ENCODE data around the gene MRC1. TPM values are rescaled to one million over a fixed set of nuclear protein-coding genes. Genes with fewer than 3 reads are reported as not detected.

Gene MRC1
- total and polyA plus RNA-seq, 4 donors: 14.0 to 161 (median 43.6) TPM

- no peak overlapping the region for H3K27ac ChIP-seq (ENCODE audit: low read depth in 1 of 2, low read length in 1 of 2)
- ATAC-seq (ENCODE audit: insufficient read depth, low FRiP score): no peak
- H3K4me1 ChIP-seq (ENCODE audit: control insufficient read depth in 5 of 5, insufficient read depth in 5 of 5, low read length in 5 of 5): peaks cover 0 to 19% (median 0%) of the 10 kb centered on the region in 5 donors
- WGBS, 2 donors: 85 to 92% methylated on average over 7 of the region's 7 CpGs
- H3K4me3 ChIP-seq: no peak overlapping the region
- no peaks in the 10 kb centered on the region for H3K36me3 ChIP-seq (ENCODE audit: control insufficient read depth in 4 of 4, insufficient read depth in 4 of 4, low read length in 4 of 4)
- no peak overlapping the region for H3K9ac ChIP-seq (ENCODE audit: insufficient read depth in 1 of 2, low read length in 2 of 2)
- no peaks in the 10 kb centered on the region for H3K27me3 ChIP-seq (ENCODE audit: control insufficient read depth in 3 of 3, insufficient read depth in 3 of 3, low read length in 2 of 3)
- TF ChIP-seq CTCF (IDR thresholded peaks at IDR 0.05; ENCODE audit: control extremely low read depth, extremely low read depth): no peak
- peaks cover 0 to 3% (median under 1%) of the 10 kb centered on the region in 4 donors for H3K9me3 ChIP-seq (ENCODE audit: control insufficient read depth in 4 of 4, insufficient read depth in 3 of 4, low read length in 3 of 4)
- no peak for DNase-seq
Observed at GRCh38 chr10:17958049-17958448, 148.9 kb downstream of the MRC1 start.

- WGBS, 2 donors: 62 to 90% methylated on average over 2 of the region's 2 CpGs
Observed at GRCh38 chr10:17959870-17960269, 150.7 kb downstream of the MRC1 start.

More at GRCh38 chr10:17959870-17960269, 150.7 kb downstream of the MRC1 start:
- Histone ChIP-seq H3K27ac (ENCODE audit: low read depth in 1 of 2, low read length in 1 of 2) (no peak overlapping the region), H3K36me3 (ENCODE audit: control insufficient read depth in 4 of 4, insufficient read depth in 4 of 4, low read length in 4 of 4) (no peaks in the 10 kb centered on the region), H3K4me3 (no peak overlapping the region), H3K9ac (ENCODE audit: insufficient read depth in 1 of 2, low read length in 2 of 2) (no peak overlapping the region), H3K9me3 (ENCODE audit: control insufficient read depth in 4 of 4, insufficient read depth in 3 of 4, low read length in 3 of 4) (peaks cover 0 to 3% (median under 1%) of the 10 kb centered on the region in 4 donors), H3K27me3 (ENCODE audit: control insufficient read depth in 3 of 3, insufficient read depth in 3 of 3, low read length in 2 of 3) (no peaks in the 10 kb centered on the region), H3K4me1 (ENCODE audit: control insufficient read depth in 5 of 5, insufficient read depth in 5 of 5, low read length in 5 of 5) (peaks cover 0 to 18% (median 0%) of the 10 kb centered on the region in 5 donors)
- TF ChIP-seq CTCF (IDR thresholded peaks at IDR 0.05; ENCODE audit: control extremely low read depth, extremely low read depth): no peak
- ATAC-seq (ENCODE audit: insufficient read depth, low FRiP score) (no peak), DNase-seq (no peak)

Small RNA genes lying within 50 kb of the gene (small RNA-seq; reads per million reads assigned to genes)
- gene MIR511 (ENCODE audit: low replicate concordance): 1.0 reads per million, percentile 81 among the genes with 10 or more reads in this experiment

Other genes starting within 250 kb of the MRC1 start
- 10 to 100 TPM; 16.6 to 31.9 TPM for gene HACD1, start 192.0 kb upstream of the MRC1 start, total RNA-seq
- gene HACD1, start 192.0 kb upstream of the MRC1 start, polyA plus RNA-seq: 10 to 100 TPM; 11.5 to 49.2 TPM
- 10 to 100 TPM; 25.4 to 76.8 TPM for gene STAM, start 165.2 kb upstream of the MRC1 start, total RNA-seq
- gene STAM, start 165.2 kb upstream of the MRC1 start, polyA plus RNA-seq: 10 to 100 TPM; 11.9 to 15.5 TPM
- 1 to 10 TPM in 1 of 2 donors, under 1 TPM in 1; 0.37 to 2.1 TPM for gene TMEM236, start 57.1 kb upstream of the MRC1 start, total RNA-seq
- gene TMEM236, start 57.1 kb upstream of the MRC1 start, polyA plus RNA-seq: under 1 TPM; 0.65 to 0.75 TPM
- gene SLC39A12, start 142.6 kb downstream of the MRC1 start, total RNA-seq: not detected
- under 1 TPM; 0.03 to 0.26 TPM for gene SLC39A12, start 142.6 kb downstream of the MRC1 start, polyA plus RNA-seq